Activated CD4-positive, alpha-beta T cell treated with anti-CD3 and anti-CD28 coated beads, Interleukin-2, amount 50 U/mL, for 48 hours (primary cell): Measurements from ENCODE around the gene CAB39.

Experiments
- DNase-seq, 2 experiments: peaks; one replicate each; pipeline ENCODE4 v3.0.0-alpha.2; 2020

The CAB39 gene

DNA sequence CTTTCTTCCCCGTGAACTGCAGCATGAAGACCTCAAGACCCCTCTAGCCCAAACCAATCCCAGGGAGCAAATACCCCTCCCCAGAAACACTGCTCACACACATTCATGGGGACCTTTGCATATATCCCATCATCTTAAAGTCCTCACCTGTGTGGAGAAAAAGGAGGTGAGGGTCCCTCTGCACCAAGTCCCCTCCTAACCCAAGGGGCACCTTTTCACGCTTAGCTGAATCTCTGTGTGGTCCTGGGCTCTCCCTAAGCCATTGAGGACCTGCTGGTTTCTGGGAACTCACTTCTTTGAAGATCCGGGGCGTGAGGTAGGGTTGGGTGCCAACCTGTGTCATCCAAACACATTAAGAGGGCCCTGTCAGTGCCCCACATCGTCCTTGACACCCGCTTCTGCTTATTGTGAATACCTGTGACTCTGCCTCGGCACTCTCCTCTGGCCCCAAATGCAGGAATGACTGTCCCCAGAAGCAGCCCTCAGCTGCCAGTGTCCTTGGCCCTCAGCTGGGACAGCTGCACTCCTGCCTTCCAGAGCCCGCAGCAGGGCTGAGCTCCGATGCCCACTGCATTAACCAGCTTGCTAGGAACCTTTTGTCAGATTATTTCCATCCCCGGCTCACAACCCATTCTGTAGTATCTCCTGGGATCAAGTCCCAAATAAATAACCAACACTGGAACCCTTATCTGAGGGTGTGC, 110.8 kb downstream of the CAB39 start:
- DNase-seq = no peak

DNA sequence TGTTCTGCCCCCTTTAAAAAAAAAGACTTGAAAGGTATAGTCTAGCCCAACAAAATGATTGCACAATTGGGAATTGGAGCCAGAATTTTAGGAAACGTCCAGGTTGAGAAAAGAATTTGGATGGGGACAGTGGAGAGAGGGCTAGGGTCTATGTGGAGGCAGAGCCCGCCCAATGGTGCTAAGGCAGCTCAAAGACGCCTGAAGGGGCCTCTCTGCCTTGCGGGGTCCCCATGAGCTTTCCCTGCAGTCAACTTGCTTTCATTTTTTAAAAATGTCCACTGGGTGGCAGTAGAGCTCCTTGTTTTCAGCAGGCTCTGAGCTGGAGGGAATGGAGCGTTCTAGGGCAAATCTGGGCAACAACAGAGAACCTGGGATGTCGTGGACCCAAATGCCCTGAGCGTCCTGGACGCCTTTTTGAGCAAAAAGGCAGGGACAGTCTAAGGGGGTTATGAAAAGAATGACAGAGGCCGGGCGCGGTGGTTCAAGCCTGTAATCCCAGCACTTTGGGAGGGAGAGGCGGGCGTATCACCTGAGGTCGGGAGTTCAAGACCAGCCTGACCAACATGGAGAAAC, 111.8 kb downstream of the CAB39 start:
- DNase-seq = peak; percentile 33 to 53

DNA sequence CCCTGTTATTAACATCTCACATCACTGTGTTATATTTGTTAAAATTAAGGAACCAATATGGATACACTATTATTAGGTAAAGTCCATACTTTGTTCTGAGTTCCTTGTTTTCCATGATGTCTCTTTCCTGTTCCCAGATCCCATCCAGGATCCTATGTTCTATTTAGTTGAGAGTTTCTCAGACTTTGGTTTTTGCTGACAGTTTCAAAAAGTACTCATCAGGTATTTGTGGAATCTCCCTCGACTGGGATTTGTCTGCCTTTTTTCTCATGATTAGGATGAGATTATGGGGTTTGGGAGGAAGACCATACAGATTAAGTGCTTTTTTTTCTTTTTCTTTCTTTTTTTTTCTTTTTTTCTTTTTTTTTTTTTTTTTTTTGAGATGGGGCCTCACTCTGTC, 112.7 kb downstream of the CAB39 start:
- DNase-seq = no peak

DNA sequence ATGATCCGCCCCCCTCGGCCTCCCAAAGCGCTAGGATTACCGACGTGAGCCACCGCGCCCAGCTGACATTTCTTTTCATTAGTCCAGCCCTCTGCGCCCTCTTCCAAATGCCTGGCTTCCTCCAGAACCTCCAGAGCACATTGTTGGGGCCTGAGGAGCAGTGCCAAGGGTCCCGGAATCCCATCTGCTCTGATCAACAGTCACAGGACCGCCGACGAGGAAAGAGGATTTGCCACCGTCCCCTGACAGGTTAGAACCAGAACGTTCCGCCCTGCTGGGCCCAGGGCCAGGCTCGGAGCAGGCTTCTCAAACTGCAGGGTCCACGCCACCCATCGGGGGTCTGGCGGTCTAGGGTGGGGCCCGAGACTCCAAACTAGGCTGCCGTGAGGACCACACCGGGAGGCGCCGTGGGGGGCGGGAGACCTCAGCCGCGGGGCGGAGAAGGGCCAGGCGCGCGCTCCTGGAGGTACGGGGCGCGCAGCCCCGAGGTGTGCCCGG, 115.2 kb downstream of the CAB39 start:
- DNase-seq = no peak

DNA sequence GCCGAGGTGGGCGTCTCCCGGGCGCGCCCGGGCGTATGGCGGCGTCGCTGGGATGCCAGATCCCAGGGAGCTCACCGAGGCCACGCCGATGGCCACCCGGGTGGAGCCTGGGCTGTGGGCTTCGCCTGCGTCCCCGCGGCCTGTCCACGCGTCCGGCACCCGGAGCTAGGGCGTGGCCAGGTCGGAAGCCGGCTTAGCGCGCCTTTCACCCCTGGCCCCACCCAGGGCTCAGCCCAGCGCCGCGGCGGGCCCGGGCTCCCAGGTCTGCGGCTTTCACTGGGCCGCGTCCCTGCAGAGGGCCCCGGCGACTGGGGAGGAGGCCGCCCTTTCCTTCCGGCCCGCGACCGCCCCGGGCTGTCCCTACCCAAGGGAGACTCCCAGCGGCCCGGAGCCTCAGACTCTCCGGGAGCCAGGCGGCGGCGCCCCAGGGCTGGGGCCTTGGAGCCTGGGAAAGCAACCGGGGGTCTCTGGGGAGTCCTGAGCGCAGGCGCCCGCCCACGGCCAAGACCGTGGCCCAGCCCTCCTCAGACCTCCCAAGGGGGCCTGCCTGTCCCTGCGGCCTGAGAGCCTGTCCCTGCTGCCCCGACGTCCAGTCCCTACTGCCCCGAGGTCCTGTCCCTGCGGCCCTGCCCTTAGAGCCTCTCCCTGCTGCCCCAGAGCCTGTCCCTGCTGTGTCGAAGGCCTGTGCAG, 115.8 kb downstream of the CAB39 start:
- peak; percentile 34 for DNase-seq

DNA sequence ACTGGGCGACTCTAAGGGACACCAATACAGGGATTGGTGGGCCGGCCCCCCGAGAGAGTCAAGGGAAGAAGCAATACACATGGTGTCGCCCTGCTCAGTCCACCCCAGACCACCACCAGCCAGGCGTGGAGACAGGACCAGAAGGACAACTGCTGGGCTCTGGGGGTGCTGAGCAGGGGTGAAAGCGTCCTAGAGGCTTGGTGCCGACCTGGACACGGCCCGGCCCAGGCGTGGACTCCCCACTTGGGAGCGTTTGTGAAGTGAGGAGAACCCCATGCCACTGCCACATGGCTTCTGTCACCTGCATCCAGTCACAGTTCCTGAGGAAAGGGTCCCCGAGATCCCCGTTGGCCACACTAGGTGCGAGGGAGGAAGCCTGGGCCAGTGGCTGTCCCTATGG, 116.7 kb downstream of the CAB39 start:
- DNase-seq = no peak

DNA sequence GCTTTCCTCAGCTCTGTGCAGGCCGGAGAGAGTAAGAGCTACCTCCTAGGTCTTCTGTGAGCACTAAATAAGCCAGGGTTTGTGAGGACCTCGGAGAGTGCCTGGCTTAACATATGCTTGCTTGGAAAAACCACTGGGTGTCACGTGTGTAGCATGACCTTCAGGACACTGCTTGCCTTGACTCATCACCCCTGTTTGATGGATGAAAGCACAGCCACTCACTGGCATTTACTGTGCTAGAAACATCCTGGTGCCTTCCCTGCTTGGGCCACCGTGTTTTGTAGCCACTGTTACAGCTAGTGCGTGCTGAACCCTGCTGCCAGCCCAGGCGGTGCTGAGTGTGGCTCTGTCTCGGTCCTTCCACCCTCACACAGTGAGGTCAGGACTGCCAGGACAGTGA, 117.3 kb downstream of the CAB39 start:
- DNase-seq = no peak

DNA sequence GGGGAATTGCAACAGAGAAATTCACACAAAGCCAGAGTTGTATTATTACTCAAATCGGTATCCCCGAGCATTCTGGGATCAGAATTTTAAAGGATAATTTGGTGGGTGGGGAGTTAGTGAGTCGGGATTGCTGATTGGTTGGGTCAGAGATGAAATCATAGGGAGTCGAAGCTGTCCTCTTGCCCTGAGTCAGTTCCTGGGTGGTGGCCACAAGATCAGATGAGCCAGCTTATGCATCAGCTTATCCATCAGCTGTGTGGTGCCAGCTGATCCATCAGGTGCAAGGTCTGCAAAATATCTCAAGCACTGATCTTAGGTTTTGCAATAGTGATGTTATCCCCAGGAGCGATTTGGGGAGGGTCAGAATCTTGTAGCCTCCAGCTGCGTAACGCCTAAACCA, 117.8 kb downstream of the CAB39 start:
- no peak for DNase-seq

DNA sequence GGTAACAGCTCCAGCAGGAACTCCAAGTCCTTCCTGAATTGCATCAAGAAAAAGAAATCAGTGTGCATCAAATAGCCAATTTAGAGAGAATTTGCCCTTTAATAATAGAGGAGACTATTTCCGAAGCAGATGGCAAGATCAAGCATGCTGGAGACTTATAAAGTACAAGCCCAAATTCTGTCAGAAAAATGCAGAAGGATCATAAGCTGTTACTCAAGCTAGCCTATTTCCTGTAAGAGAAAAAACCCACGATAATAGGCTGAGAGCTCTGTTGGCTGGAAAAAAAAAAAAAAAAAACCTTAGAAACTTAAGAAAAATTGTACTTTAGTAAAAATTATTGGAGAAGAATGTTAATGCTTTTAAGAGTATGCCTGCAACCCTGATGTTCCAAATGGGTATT, 127.7 kb downstream of the CAB39 start:
- DNase-seq = no peak

DNA sequence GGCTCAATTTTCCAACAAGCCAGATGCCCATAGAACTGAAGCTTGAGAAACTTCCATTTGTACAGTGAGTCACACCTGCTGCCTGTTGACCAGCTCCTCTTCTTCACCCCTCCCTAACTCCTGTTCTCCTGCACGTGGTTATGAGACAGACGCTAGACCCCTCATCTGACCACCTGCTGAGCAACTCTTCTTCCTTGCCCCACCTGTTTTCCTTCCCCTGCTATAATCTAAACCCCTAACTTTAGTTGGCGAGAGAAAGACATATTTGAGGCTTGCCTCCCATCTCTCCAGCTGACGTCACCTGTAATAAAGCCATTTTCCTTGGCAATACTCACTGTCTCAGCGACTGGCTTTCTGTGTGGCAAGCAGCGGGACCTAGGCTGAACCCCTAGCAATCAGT, 129.8 kb downstream of the CAB39 start:
- no peak for DNase-seq

DNA sequence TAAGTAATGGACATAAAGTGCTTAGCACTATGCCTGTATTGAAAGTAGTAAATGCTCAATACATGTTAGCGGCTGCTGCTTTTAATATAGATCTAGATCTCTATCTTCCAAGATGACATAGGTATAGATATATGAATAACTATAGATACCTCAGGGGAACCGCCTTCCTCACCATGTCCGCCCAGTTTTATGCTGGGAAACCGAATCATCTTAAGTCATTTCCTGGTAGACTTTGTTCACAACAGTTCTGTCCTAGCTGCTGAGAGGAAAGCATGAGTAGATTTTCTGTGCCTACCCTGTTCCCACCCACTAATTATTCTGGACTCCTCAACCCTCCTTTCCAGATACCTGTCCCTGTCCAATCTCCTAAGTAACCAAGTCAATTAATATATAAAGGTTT, 130.5 kb downstream of the CAB39 start:
- no peak for DNase-seq

DNA sequence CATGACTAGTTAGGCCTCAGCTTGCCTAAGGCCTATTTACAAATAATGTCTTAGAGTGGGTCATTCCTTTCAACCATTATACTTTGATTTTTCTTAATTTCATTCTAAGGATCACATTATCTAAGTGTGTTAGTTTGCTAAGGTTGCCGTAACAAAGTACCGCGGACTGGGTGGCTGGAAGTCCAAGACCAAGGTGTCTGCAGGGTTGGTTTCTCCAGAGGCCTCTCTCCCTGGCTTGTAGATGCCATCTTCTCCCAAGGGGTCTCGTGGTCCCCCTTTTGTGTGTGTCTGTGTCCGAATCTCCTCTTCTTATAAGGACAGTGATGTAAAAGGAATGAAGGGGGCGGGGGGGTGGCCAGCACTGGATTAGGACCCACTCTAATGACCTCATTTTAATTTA, 133.7 kb downstream of the CAB39 start:
- DNase-seq = no peak

DNA sequence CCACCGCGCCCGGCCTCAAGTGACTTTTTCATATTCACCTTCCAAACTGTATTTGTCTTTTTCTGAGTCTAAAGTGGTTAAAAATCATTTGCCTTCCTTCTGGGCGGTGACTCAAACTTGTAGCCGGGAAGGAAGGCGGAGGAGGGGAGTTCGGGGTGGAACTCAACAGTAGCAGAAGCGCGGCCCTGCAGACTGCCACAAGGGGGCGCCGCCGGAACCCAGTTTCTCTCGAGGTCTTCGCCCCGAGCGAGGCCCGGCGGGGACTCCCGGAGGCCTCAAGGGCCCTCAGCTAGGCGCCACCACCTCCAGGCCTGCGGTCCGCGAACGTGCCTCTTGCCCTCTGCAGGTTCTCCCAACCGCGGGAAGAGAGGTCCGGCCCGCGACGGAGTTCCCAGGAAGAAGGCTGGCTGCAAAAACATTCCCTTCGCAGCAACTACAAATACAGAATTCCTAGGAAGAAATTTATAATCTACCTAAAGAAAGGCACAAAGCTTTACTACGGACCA, 135.3 kb downstream of the CAB39 start:
- DNase-seq = peak; percentile 97 to 98

DNA sequence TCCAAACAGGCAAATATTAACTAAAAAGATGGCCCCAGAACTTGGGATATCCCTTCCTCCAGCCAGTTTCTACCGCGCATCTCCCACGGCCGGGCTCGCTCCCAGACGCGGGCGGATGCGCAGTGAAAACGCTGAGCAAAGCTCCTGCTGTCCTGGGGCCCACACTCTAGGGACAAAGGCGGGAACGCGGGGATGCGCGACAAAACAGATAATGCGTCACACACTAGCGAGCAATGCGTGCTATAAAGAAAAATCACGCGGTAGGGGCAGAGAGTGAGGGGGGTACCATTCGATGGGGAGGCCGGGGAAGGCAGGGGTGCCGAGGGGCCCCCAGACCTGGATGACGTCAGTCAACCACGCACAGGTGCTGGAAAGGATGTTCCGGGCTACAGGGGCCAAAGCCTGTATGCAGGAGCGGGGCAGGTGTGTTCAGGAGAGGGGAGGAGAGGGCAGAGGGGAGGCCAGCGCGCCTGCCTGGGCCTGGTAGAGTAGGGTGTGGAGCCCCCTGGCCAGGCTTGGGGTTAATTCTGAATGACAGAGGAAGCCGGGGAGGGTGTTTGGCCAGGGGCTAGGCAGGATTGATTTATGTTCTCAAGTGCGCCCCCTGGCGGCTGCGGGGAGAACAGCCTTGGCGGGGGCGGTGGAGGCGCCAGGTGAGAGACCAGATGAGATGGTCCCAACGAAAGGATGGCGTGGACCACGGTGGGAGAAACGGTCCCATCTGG, 137.2 kb downstream of the CAB39 start:
- DNase-seq = peak; percentile 79 to 83

DNA sequence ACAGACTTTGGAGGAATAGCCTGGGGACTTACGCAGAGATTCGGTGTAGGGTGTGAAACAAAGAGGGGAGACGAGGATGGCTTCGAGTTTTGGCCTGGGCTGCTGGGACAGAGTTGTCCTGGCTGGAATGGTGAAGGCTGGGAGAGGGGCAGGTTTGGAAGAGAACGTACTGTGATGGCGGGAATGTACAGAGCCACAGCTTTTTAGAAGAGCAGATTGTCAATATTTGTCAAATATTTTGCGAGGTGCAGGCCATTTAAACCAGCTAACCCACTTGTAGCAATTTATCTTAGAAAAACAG, 137.7 kb downstream of the CAB39 start:
- DNase-seq = no peak

DNA sequence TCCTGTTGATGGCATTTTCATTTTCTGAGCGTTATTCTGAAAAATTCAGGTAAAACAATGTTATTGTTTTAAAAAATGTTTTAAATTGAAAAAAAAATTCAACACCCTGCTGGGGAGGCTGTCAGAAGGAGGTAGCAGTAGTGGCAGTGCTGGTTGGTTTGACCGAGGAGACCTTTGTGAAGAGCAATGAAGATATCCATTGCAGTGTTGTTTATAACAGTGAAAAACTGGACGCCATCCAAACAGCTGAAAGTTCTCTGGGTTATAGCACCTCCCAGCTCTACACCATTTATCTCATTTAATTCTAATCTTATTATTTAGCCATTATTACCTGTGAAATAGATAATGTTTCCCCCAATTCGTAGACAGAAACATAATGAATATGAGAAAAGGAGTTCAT, 139.5 kb downstream of the CAB39 start:
- no peak for DNase-seq

DNA sequence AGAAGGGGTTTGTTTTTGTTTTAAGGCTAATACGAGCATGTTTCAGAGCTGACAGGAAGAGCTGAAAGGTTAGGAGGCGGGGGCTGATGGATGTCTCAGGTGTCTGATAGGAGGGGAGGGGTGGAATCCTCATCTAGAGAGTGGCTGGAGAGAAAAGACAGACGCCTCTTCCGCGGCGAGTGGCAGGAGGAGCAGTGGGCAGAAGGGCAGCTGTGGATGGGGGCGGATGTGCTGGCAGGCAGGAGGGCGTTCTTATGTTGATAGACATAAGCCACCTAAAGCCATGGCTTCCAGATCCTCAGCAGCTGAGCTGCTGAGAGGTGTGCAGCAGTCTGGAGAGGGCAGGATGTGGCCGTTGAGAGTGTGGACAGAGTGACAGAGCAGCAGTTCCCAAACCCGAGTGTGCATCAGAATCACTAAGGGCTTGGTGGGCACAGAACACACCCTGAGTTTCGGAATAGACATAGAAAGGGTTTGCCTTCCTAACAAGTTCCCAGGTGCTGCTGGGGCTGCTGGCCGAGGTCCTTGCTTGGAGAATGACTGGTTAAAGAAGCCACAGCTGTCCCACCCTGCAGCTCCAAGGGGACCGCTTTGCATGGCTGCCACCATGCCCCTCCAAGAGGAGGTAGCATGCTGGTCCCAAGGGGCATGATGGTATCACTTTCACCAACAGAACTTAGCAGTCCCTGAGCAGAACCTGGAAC, 149.1 kb downstream of the CAB39 start:
- no peak for DNase-seq

DNA sequence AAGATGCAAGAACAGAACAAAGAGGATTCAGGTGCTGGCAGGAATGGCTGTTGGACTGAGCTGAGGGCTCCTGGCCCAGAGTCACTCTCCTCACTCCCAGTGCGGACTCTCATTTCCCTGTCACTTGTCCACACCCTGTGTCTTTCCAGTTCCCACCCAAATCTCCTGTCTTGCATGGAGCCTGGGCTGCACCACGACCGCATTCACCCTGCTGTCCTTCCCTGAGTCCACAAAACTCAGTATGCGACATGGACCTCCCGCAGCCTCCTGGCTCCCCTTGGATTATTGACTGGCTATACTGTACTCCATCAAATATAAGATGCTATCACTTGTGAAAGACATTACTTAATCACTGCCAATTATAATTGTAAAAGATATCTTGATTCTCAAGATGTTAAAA, 149.7 kb downstream of the CAB39 start:
- DNase-seq = no peak

DNA sequence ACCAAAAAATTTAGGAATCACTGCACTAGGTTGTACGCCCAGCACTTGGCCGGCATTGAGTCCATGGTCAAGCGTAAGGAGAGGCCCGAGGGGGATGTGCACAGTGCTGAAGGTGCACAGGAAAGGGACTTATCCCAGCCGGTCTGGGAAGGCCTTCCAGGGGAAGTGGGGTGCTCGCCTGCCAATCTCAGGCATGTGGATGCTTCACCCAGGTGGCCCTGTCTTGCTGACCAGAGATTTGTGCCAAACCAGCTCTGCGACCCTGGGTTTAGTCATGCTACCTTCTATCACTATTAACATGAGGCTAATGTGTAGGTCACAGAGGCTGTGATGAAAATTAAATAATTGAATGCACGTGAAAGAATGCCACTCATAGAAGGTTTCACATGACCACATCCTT, 150.4 kb downstream of the CAB39 start:
- DNase-seq = no peak

DNA sequence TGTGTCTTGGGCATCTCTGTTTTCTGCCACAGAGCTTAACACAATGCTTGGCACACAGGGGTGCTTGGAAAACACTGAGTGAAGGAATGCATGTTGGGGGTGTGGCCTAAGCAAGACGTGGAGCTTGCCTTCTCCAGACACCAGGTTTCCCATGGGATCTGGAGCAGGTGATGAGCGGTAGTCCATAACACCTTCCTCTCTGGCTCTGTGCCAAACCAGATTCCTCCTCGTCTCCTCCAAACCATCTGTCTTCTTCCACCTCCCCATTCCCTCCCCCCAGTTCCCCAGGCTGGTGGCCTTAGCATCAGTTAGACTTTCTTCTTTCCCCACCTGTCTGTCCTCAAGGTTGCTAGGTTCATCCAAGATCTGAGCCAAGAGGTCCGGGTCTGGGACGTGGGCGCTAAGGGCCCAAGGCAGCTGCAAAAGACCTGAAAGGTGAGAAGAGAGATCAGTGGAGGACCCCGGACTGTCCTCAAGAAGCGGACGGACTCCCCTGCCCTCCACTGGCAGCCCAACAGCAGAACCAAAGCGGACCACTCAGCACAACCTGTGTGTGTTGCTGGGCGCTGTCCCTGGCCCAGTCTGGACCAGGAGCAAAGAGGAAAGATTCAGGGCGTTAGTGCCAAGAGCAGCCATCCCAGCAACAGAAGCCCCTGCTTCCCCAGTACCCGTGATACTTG, 150.9 kb downstream of the CAB39 start:
- DNase-seq = no peak

DNA sequence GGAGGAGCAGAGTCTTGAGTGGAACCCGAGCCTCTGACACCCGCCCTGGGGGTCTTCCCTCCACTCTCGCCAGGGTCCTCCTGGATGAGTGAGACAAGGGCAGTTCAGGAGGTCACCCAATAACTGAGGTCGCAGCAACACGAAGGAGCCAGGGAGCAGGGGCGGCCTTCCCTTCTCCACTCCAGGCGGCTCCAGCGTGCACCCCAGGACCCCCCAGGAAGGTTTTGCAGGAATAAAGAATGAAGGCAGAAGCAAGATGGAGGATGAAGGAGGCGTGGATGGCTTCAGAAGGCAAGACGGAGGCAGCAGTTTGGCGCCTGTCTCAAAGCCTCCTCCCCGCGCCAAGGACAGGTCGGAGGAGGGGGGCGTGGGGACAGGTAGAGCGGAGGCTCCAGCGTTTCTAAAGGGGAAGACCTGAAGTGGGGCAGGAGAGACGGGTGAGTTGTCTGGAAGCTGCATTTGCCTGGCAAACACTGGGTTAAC, 151.5 kb downstream of the CAB39 start:
- no peak for DNase-seq

DNA sequence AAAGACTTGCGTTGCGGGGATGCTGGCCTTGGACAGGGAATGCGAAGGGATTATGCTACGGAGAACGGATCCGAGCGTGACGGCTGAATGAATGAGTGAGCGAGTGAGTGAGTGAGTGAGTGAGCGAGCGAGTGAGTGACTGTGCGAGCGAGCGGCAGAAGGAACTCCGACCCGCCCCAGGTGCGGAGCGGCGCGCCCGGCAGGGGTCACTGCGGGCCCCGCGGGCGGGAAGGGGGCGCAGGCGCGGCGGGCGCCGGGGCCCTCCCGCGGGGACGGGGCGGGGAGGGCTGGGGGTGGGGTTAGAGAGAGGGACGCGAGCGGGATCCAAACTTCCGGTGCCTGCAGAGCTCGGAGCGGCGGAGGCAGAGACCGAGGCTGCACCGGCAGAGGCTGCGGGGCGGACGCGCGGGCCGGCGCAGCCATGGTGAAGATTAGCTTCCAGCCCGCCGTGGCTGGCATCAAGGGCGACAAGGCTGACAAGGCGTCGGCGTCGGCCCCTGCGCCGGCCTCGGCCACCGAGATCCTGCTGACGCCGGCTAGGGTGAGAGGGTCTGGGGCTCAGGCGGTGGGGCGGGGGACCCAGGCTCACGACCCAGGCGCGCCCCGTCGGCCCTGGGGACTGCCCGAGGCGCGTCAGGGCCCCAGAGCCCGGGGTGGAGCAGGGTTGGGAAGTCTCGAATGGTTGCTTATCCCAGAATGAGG, 152.1 kb downstream of the CAB39 start, which contains the start of gene ITM2C:
Gene ITM2C (plus strand): TSS at position 338 of the 702 bp plus-strand sequence. CDS start 84 bp downstream, at position 422.
- peak; percentile 74 to 79 for DNase-seq
